Activated naive CD8-positive, alpha-beta T cell treated with anti-CD3 and anti-CD28 coated beads, Interleukin-2, amount 10 ng/mL, durations not matched to agents 7 days and 5 days (primary cell): ENCODE results near the gene SUMO4. TPM values are rescaled to one million over a fixed set of nuclear protein-coding genes. Genes with fewer than 3 reads are reported as not detected.

Experiments
- ATAC-seq: fragments of 150-1000 bp; cut with Tn5 transposase; one replicate; pipeline ENCODE4 v1.10.0; 2021; ENCODE audit warnings: low read depth, moderate library complexity
- POLR2A ChIA-PET: fragments of 350-600 bp; sonication (Branson Sonifier 250); formaldehyde crosslinking; loops from one replicate; lab custom pipeline; 2021; ENCODE audit warnings: antibody characterized with exemption; lab: Charles Lee
- DNase-seq: peaks from one replicate; pipeline ENCODE4 v3.0.0; 2021
- H3K27ac Mint-ChIP-seq: one replicate; pipeline ENCODE4 v1.8.0; 2022; ENCODE audit warnings: mild to moderate bottlenecking, mixed read lengths
- H3K27me3 Mint-ChIP-seq: one replicate; pipeline ENCODE4 v1.8.0; 2022; ENCODE audit warnings: mild to moderate bottlenecking, moderate library complexity, mixed read lengths
- H3K36me3 Mint-ChIP-seq: one replicate; pipeline ENCODE4 v1.8.0; 2021; ENCODE audit warnings: mild to moderate bottlenecking, mixed read lengths
- H3K4me1 Mint-ChIP-seq: one replicate; pipeline ENCODE4 v1.8.0; 2021; ENCODE audit warnings: mixed read lengths
- H3K4me3 Mint-ChIP-seq: one replicate; pipeline ENCODE4 v1.8.0; 2022; ENCODE audit warnings: mild to moderate bottlenecking, moderate library complexity, mixed read lengths
- H3K9me3 Mint-ChIP-seq: one replicate; pipeline ENCODE4 v1.8.0; 2021; ENCODE audit warnings: mixed read lengths
- total RNA-seq, 2 experiments: library from RNA; stranded (reverse); gene quantifications; one replicate each; pipeline ENCODE4 v1.2.3, GENCODE V29; 2021

SUMO4 gene
- total RNA-seq, 2 experiments from 2014 or later: 9.3 to 9.5 TPM

DNA sequence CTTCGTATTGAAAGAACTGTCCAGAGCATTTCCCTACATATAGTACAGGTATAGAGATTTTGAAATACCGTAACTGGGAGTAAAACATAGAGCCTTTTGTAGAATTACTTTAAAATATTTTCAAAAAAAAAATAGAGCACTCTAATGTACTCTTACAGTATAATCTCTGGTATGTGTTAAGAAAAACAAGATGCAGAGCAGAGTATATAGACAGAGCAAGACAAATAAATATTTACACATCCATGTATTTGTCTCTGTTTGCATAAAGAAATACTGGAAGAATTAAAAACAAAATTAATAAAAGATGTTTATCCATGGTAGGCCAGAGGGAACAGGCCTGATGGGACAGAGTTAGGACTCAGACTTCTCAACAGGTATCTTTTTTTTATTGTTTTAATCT is 28.0 kb upstream of the SUMO4 start:
- no peak overlapping the region for H3K27ac Mint-ChIP-seq
- no peak for DNase-seq
- H3K4me1 Mint-ChIP-seq: peaks cover 40% of the 10 kb centered on the region
- no peak overlapping the region for H3K4me3 Mint-ChIP-seq
- no peaks in the 10 kb centered on the region for H3K9me3 Mint-ChIP-seq
- no peaks in the 10 kb centered on the region for H3K27me3 Mint-ChIP-seq
- H3K36me3 Mint-ChIP-seq: peaks cover 43% of the 10 kb centered on the region
- no peak for ATAC-seq
- POLR2A ChIA-PET: interaction anchor here (1.6 kb wide), 1 partner anchor 54 kb away, joined by 4 read pairs; the partner anchor contains the start of gene TAB2

DNA sequence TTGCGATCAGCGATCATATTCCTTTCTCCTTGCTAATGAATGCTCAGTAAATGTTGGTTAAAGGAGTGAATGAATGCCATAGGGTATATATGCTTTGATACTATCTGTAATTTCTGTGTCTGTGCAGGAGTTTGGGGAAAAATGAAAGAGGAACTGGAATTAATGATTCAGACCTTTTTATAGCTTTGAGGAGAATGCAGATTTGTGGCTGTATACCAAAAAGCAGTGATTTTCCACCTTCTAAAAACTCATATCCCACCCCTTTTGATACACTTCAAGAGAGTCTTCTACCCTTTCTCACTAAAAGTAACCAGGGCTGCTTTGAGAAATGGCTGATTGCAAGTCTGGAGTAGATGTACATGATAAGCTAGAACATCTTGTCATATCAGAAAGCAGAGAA is 26.6 kb upstream of the SUMO4 start:
- Mint-ChIP-seq H3K36me3 (peaks cover 49% of the 10 kb centered on the region), H3K27ac (no peak overlapping the region), H3K4me1 (peaks cover 41% of the 10 kb centered on the region), H3K27me3 (no peaks in the 10 kb centered on the region), H3K9me3 (no peaks in the 10 kb centered on the region), H3K4me3 (no peak overlapping the region)
- DNase-seq (no peak), ATAC-seq (no peak)
- POLR2A ChIA-PET: no interaction called here

DNA sequence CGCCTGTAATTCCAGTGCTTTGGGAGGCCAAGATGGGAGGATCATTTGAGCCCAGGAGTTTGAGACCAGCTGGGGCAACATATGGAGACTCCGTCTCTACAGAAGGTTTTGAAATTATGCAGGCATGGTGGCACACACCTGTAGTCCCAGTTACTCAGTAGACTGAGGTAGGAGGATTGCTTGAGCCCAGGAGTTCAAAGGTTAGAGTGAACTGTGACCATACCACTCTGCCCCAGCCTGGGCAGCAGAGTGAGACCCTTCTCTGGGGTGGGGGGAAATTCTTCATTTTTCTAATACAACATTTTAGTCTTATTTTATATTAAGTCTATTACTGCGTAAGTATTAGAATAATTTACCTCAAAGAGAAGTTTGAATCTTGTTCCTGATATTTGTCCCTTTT is 20.1 kb upstream of the SUMO4 start:
- Mint-ChIP-seq H3K27me3 (no peaks in the 10 kb centered on the region), H3K9me3 (peaks cover 5% of the 10 kb centered on the region), H3K27ac (no peak overlapping the region), H3K36me3 (peaks cover 72% of the 10 kb centered on the region), H3K4me1 (peaks cover 32% of the 10 kb centered on the region), H3K4me3 (no peak overlapping the region)
- POLR2A ChIA-PET: no interaction called here
- DNase-seq (no peak), ATAC-seq (no peak)

DNA sequence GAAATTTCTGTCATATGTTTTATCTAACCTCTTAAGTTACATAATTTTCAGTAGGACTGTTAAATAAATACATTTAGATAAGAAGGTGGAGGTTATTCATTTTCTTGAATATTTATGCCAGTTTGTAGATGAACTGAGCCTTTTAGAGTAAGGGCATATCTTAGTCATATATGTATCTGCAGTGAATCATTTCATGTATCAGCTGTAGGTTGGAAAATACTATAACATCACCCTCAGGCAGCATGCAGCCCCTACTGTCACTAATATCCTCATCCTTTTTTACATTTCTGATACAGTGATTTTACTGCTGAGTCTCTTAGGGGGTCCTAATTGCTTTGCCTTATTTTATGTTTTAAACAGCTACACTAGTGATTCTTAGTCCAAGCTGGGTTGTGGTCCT is 19.5 kb upstream of the SUMO4 start:
- Mint-ChIP-seq H3K27ac (no peak overlapping the region), H3K4me3 (no peak overlapping the region), H3K27me3 (no peaks in the 10 kb centered on the region), H3K36me3 (peaks cover 73% of the 10 kb centered on the region), H3K9me3 (peaks cover 6% of the 10 kb centered on the region), H3K4me1 (peaks cover 29% of the 10 kb centered on the region)
- ATAC-seq (no peak), DNase-seq (no peak)
- POLR2A ChIA-PET: no interaction called here

DNA sequence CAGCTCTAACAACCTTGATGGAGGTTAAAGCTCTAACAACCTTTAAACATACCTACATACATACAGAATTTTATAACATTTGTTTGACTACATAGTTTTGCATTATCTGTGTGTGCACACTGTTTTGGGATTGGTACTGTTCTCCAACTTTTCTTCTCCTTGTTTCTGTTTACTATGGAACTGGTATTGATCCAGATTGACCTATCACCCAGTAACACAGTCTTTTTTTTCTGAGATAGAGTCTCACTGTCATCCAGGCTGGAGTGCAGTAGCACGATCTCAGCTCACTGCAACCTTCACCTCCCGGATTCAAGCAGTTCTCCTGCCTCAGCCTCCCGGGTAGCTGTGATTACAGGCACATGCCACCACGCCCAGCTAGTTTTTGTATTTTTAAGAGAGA is 16.7 kb upstream of the SUMO4 start:
- POLR2A ChIA-PET: interaction anchor here (0.5 to 1.7 kb wide), 3 partner anchors 13 to 328 kb away, joined by 3 to 6 read pairs (median 3); no protein-coding TSS in a partner anchor
- H3K27ac Mint-ChIP-seq: no peak overlapping the region

DNA sequence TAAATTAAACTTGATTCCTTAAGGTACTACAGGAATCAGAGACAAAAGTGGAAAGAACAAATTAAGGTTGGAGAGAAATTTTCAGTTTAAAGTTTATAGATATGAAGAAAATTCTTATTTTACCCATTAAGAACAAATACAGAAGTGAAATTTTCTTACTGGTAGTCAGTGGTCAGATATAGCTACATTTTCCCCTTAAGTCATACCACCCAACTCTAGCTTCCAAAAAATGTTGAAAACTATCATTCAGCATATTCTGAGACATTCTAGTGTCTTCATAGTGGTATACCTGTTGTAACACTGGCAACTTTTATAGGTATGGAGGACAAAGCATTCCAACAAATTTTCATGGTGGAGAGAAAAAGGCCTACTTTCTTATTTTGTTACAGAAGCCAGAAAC is 15.6 kb upstream of the SUMO4 start:
- H3K9me3 Mint-ChIP-seq: peaks cover 17% of the 10 kb centered on the region
- no peaks in the 10 kb centered on the region for H3K27me3 Mint-ChIP-seq
- DNase-seq (no peak), ATAC-seq (no peak)
- peaks cover 81% of the 10 kb centered on the region for H3K36me3 Mint-ChIP-seq
- POLR2A ChIA-PET: no interaction called here
- peaks cover 30% of the 10 kb centered on the region for H3K4me1 Mint-ChIP-seq
- H3K27ac Mint-ChIP-seq: no peak overlapping the region
- no peak overlapping the region for H3K4me3 Mint-ChIP-seq

More for the DNA sequence above, 16.7 kb upstream of the SUMO4 start:
- Mint-ChIP-seq H3K27me3 (no peaks in the 10 kb centered on the region), H3K36me3 (peaks cover 84% of the 10 kb centered on the region), H3K9me3 (peaks cover 19% of the 10 kb centered on the region), H3K4me1 (peaks cover 34% of the 10 kb centered on the region), H3K4me3 (no peak overlapping the region)
- DNase-seq (no peak), ATAC-seq (no peak)

DNA sequence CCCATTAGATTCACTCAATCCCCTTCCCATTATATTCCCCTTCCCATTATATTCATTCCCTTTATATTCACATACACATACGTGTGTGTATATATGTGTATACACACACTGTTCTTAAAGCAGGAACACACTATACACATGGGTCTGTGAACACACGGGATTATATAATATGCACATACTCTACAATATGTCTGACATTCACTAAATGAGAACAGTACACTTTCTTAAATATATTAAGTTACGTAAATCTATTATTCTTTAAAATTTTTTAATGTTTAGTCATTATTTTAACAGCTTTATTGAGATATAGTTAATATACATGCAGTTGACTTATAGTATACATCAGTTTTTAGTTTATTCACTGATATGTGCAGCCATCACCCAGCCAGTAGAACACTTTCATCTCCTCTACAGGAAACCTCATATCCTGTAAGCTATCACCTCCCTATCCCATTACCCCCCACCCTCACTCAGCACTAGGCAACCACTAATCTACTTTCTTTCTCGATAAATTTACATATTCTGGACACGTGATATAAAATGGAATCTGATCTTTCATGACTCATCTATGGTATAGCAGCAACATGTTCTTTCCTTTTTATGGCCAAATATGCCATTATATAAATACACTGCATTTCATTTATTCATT is 13.9 kb upstream of the SUMO4 start:
- H3K9me3 Mint-ChIP-seq: peaks cover 19% of the 10 kb centered on the region
- H3K36me3 Mint-ChIP-seq: peaks cover 83% of the 10 kb centered on the region
- POLR2A ChIA-PET: no interaction called here
- DNase-seq: no peak
- H3K27me3 Mint-ChIP-seq: no peaks in the 10 kb centered on the region
- H3K4me3 Mint-ChIP-seq: peak overlapping the region; percentile 3
- H3K4me1 Mint-ChIP-seq: peaks cover 31% of the 10 kb centered on the region
- H3K27ac Mint-ChIP-seq: peak overlapping the region; percentile 39
- peak; percentile 54 for ATAC-seq

DNA sequence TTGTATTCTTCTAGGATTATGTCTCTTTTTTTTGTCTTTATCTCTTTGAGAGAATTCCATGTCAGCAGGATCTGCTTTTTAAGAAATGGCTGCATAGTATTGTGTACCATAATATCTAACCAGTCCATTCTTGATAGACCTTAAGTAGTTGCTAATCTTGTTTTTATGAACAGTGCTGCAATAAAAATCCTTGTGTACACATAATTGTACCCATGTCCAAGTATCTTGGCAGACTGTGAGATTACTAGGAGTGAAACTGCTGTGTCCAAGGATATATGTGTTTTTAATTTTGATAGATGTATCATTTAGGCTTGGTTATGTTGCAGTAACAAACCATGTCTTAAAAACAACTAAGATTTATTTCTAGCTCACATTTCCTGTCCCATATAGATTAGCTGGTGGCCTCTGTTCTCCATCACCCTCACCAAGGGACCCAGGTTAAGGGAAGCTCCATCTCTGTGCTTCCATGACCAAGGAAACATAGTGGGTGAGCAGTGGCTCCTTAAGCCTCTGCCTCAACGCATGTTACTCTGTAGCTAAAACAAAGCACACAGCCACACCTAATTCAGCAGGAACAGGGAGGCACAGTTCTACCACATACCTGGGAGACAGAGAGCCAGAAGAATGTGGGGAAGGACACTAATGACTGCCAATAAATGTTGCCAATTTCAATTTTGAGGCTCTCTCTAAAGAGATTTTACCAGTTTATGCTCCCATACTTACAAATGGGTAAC is 12.1 kb upstream of the SUMO4 start:
- H3K9me3 Mint-ChIP-seq: peaks cover 20% of the 10 kb centered on the region
- no peak for DNase-seq
- no peak overlapping the region for H3K27ac Mint-ChIP-seq
- no peaks in the 10 kb centered on the region for H3K27me3 Mint-ChIP-seq
- H3K36me3 Mint-ChIP-seq: peaks cover 82% of the 10 kb centered on the region
- peaks cover 26% of the 10 kb centered on the region for H3K4me1 Mint-ChIP-seq
- no peak overlapping the region for H3K4me3 Mint-ChIP-seq
- no peak for ATAC-seq
- POLR2A ChIA-PET: no interaction called here

DNA sequence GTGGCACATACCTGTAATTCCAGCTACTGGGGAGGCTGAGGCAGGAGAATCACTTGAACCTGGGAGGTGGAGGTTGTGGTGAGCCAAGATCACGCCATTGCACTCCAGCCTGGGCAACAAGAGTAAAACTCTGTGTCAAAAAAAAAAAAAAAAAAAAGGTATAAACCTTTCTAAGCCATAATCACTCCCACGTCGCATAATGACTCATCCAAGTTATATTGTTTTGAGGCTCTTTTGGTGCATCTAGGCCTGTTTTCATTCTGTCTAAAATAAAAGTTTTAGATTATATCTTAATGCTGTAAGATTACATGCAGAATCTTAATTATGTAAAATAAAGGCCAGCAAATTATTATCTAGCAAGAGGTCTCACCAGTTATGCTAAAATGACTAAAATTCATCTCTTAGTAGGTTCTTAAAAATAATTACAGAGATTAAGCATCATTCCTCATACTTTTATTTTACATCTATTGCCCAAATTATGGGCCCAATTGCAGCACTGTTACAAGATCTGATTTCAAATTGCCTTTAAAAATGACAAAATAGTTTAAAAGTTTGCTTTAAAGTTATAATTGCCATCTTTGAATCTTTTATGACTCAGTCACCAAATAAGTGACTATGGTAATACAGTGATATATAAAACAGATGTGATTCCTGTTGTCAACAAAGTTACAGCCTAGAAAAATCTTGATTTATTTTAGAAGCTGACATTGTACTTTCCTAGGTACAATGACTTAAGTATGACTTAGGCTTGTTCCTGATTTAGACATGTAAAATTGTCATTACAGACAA is 10.4 kb upstream of the SUMO4 start:
- Mint-ChIP-seq H3K4me1 (peaks cover 35% of the 10 kb centered on the region), H3K27ac (no peak overlapping the region), H3K9me3 (peaks cover 21% of the 10 kb centered on the region), H3K36me3 (peaks cover 81% of the 10 kb centered on the region), H3K27me3 (no peaks in the 10 kb centered on the region), H3K4me3 (no peak overlapping the region)
- POLR2A ChIA-PET: no interaction called here
- ATAC-seq (no peak), DNase-seq (no peak)

DNA sequence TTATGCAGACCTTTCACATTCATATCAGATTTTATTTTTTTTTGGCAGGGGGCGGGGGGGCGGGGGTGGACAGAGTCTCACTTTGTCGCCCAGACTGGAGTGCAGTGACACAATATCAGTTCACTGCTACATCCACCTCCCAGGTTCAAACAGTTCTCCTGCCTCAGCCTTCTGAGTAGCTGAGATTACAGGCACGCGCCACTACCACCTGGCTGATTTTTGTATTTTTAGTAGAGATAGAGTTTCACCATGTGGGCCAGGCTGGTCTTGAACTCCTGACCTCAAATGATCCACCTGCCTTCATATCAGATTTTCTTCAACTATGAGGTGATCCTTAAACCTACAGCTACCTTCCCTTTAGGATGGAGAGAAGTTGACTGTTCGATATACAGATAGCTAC is 8.0 kb upstream of the SUMO4 start:
- Mint-ChIP-seq H3K9me3 (peaks cover 8% of the 10 kb centered on the region), H3K27ac (no peak overlapping the region), H3K4me3 (no peak overlapping the region), H3K4me1 (peaks cover 32% of the 10 kb centered on the region), H3K27me3 (no peaks in the 10 kb centered on the region), H3K36me3 (peaks cover 84% of the 10 kb centered on the region)
- DNase-seq: no peak
- POLR2A ChIA-PET: no interaction called here
- no peak for ATAC-seq

DNA sequence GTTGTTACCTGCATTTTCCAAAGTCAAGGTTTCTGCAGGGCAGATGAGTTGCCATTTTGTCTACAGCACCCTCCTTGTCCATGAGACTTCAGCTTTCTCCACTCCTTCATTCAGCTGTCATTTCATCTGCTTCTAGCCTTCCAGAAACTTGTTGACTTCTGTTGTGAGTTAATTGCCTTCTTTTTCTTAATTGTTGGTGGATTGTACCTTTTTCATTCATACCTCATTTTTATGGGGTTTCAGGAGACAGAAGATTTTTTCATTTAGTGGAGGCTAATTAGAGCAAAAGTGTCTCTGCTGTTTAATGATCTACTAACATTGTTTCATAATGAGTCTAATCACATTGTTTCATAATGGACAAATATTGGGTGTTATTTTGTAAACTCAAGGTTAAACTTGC is 7.5 kb upstream of the SUMO4 start:
- ATAC-seq (no peak), DNase-seq (no peak)
- H3K9me3 Mint-ChIP-seq: peaks cover 8% of the 10 kb centered on the region
- peak overlapping the region; percentile 71 for H3K27ac Mint-ChIP-seq
- peaks cover 82% of the 10 kb centered on the region for H3K36me3 Mint-ChIP-seq
- POLR2A ChIA-PET: no interaction called here
- peak overlapping the region; percentile 7 for H3K4me3 Mint-ChIP-seq
- peaks cover 34% of the 10 kb centered on the region for H3K4me1 Mint-ChIP-seq
- no peaks in the 10 kb centered on the region for H3K27me3 Mint-ChIP-seq

DNA sequence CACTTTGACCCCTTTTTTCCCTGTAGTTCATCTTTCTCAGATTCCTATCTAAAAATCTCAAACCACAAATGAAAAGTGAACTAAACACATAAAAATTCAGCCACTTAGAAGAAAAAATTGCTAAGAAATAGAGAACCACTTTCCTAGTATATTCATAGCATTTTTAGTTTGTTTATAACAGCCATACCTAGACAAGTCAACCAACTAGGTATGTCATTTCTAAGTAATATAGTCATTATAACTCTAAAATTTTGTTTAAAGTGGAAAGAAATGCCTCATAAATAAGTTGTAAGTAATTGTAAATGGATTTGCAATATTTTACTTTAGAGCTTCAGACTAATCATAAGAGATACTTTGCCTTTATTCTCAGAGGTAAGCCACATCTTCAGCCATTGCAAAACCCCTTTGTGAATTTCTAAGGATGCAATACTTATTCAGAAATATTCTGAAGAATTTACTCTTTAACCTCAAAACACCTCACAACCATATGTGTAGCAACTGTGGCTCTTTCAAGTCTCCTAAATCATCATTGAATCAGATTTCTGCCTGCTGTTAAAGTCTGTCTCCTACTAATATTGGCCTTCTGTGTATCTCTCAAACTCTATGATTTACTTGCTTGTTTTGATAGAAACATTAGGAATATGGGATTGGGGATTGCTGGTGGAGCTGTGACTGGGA is 6.9 kb upstream of the SUMO4 start:
- DNase-seq (no peak), ATAC-seq (no peak)
- POLR2A ChIA-PET: no interaction called here
- H3K9me3 Mint-ChIP-seq: peaks cover 9% of the 10 kb centered on the region
- H3K4me3 Mint-ChIP-seq: no peak overlapping the region
- H3K4me1 Mint-ChIP-seq: peaks cover 36% of the 10 kb centered on the region
- H3K27me3 Mint-ChIP-seq: no peaks in the 10 kb centered on the region
- H3K27ac Mint-ChIP-seq: no peak overlapping the region
- H3K36me3 Mint-ChIP-seq: peaks cover 80% of the 10 kb centered on the region

DNA sequence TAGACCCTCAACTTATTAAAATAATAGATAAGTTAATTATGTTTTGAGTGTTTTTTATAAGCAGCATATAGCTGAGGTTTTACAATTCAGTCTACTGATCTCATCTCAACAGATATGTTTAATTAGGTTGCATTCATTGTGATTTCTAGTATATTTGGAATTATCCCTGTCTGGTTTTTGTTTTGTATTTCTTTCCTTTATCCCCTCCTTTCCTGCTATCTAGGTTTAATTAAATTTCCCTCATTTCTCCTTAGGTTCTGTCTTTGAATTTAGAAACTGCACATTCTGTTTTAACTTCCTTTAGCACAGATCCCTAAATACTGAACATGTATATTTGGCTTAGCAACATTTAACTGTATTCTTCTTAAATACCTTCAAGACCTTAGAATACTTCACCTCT is 4.9 kb upstream of the SUMO4 start:
- H3K9me3 Mint-ChIP-seq: peaks cover 8% of the 10 kb centered on the region
- no peaks in the 10 kb centered on the region for H3K27me3 Mint-ChIP-seq
- H3K36me3 Mint-ChIP-seq: peaks cover 76% of the 10 kb centered on the region
- no peak overlapping the region for H3K27ac Mint-ChIP-seq
- POLR2A ChIA-PET: no interaction called here
- DNase-seq (no peak), ATAC-seq (no peak)
- H3K4me1 Mint-ChIP-seq: peaks cover 36% of the 10 kb centered on the region
- no peak overlapping the region for H3K4me3 Mint-ChIP-seq
